Eye (tissue), 1 donor: ENCODE measurements around the gene GNAL.
"Not testable (repeated sequence)": the region's sequence is repeated elsewhere in the genome, so short reads cannot be mapped to it uniquely, and the experiment has no call there.

ENCODE experiments used
- DNase-seq: peaks from one replicate; pipeline ENCODE4 v3.0.0-alpha.2; 2015

Gene GNAL

GRCh38 chr18:11854554-11854953 is 165.5 kb downstream of the GNAL start:
- not testable (repeated sequence) for DNase-seq

- DNase-seq, result peak; percentile 42
These were observed 168.3 kb downstream of the GNAL start for GRCh38 chr18:11857177-11857887.

GRCh38 chr18:11859282-11859830 is 170.3 kb downstream of the GNAL start:
- no peak for DNase-seq

GRCh38 chr18:11859903-11860407 is 170.9 kb downstream of the GNAL start:
- no peak for DNase-seq

DNA sequence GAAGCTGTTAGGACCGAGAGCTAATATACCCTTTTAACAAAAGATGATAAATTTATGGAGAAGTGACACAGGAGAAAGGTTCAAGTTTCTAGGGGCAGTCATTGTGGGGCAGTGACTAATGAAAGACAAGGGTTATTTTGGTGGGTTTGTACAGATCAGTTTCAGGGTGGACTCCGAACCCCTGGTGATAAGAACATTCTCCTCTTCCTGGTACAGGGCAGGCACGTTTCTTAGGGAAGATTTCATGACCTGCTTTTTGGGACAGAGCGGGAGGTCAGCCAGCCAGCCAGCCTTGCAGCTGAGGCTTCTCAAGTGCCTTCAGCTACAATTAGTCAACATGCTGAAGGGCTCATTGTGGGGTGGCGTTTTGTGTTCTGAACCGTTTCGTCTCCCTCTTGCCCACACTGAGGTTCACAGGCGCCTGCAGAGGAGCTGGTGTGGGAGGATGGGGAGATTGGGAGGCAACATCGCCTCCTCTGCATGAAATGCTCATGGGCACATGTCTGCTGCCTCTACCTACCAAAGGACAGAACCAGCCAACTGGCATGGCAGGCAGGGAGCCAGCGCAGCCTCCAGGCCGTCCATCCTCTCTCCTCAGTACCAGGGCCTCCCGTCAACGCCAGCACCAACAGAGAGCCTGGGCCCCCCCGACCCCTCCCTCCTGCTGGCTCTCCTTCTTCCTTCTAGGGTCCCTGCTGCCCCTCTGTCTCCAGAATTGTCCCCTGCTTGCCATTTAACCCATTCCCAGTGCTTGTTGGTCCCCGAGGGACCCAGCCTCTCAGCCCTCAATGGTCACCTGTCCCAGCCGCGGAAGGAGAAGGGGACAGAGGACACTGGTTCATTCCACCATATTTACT is 171.8 kb downstream of the GNAL start:
- DNase-seq, result no peak

DNA sequence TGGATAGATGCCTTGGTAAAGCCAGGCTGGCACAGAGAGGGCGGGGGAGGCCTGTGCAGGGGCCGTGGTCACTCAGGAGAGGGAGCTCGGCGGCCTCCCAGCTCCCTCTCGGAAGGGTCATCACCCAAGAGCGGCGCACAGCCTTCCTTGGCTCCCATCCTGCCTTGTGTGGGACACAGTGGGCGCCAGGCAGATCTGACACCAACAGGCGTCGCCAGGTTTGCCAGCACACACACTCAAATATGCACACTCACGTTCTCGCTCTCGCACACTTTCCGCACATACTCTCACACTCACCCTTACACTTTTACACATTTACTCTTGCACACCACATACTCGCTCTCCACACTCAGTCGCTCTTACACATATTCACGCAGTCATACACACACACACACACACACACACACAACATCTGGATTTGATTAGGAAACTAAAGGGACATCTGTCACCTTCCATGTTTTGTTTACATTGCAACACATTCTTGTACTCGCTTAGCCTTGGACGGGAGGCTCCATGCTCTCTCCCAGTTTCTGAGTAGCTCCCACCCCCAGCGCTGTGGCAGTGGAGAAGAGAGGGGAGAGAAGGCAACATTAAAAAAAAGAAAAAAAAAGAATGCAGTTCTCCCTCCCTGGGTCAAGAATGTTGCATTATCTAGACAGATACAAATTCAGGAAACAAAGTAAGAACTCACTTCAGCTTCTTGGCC is 172.7 kb downstream of the GNAL start:
- peak; percentile 23 for DNase-seq

GRCh38 chr18:11862468-11863137 is 173.5 kb downstream of the GNAL start:
- DNase-seq, result no peak

DNA sequence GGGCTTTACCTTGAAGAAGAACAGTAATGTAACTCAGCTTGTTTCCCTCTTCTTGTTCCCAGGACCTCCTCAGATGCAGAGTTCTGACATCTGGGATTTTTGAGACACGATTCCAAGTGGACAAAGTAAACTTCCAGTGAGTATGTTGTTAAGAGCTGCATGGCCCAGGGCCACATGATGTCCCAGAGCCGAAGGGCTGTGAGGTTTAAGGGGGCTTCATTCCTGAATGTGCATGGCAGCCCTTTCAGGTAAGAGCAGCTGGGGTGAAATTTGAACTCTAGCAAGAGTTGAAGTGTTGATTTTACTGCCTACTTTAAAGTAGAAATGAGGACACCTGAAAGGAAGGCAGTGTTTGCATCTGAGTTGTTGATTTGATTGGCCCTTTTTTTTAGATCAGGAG is 175.4 kb downstream of the GNAL start:
- no peak for DNase-seq

- no peak for DNase-seq
These were observed 176.0 kb downstream of the GNAL start for GRCh38 chr18:11865071-11865470.

GRCh38 chr18:11866329-11866728 is 177.3 kb downstream of the GNAL start:
- no peak for DNase-seq

DNA sequence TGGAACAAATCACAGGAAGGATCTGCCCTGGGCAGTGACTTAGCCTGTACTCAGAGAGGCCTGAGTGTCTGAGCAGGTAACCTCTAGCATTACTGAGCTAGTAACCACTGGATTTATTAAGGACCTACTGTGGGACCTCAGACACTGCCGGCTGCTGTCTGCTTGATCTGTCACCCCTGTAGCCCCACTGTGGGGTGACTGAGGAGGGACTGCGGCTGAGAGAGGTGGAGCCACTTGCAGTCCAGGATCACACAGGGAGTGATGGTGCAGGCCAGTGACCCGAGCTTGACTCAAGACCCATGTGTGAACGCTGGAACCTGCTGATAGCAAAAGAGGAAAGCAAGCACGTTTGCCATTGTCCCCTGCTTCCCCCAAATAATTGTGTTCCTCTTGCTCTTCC is 177.7 kb downstream of the GNAL start:
- DNase-seq, result no peak

GRCh38 chr18:11868230-11868629 is 179.2 kb downstream of the GNAL start:
- DNase-seq, result no peak

- no peak for DNase-seq
These were observed 182.4 kb downstream of the GNAL start for GRCh38 chr18:11871501-11871900.

DNA sequence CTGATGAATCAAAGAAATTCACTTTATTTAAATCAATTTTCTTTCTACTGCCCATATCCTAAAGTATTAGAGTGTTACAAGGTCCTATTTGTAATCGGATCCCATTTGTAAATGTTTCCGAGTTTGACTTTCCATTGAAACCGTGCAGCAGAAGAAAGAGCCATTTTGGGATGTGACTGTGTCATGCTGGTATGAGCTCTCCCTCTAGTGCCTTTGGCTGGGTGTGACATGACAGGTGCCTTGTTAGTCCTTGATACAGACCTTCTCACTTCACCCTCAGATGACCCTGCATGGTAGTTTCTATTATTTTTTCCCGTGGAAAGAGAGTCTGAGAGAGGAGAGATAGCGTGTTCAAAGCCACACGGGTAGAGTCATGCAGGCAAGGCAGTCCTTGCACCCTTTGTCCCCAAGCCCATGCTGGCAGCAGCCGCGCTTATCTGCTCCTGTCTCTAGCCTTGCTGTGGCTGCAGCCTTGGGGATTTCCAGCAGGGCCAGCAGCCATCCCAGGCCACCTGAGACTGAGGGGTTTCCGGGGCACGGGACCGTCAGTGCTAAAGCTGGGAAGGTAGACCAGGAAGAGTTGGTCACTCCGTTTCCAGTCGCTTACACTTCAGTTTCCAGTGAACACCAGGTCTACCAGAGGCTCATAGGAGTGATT is 183.5 kb downstream of the GNAL start:
- peak; percentile 8 for DNase-seq

- DNase-seq, result no peak
These were observed 184.7 kb downstream of the GNAL start for GRCh38 chr18:11873670-11874340.

DNA sequence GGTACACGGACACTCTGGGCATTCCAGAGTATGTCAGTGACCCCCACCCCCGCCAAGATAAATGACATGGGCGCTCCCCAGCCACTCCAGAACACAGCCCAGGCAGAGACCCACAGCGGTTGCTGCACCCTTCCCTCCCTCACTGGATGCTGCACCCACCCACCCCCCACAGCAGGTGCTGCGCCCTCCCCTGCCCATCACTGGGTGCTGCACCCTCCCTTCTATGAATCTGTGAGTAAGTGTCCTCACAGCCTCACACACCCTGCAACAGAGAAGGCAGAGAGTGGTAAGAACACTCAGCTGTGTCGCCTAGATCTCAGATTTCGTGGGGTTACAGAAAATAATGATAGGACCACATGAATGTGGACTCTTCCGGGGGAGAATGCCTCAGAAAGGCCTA is 185.6 kb downstream of the GNAL start:
- DNase-seq, result no peak

DNA sequence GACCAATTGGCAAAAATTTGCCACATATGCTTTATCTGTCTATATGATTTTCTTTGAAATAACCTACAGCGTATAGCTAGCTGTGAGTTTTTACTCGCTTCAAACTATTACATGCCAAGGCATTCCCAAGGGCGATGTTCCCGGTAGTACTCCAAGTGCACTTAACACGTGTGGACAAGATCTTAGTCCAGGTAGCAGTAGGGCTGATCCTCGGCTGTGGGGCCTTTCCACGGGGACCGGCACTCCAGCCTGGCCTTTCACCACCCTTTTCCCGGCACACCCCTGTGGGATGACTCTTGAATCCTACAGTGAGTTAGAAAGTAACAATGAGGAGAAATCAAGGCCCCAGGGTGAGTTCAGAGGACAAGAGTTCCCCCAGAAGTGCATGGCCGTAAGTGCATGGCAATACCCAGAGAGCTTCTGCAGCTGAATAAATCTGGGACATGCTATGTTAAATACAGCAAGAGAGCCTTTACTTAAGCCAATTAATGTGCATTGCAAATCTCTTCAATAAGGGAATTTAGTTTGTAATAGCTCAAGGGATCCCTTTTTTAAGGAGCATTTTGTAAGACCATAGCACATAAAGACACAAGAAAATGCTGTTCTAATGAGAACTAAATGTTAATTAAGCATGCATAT is 188.6 kb downstream of the GNAL start:
- DNase-seq, result no peak

- DNase-seq, result no peak
These were observed 191.7 kb downstream of the GNAL start for GRCh38 chr18:11880586-11881304.

DNA sequence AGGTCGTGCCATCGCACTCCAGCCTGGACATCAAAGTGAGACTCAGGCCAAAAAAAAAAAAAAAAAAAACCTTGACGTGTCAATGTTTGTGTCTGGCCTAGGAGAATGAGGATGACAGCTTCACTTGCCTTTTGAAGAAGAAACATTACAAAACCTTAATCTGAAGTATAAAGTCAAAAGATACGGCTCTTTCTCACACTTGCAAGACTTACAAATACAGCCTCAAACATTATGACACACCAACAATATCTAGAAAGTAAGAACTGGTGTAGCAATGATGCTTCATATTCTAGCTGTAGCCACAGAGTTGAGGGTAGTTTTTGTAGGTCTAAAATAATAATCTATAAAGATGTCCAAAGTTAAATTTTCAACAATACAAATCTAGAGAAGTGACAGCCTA is 193.6 kb downstream of the GNAL start:
- DNase-seq, result no peak

DNA sequence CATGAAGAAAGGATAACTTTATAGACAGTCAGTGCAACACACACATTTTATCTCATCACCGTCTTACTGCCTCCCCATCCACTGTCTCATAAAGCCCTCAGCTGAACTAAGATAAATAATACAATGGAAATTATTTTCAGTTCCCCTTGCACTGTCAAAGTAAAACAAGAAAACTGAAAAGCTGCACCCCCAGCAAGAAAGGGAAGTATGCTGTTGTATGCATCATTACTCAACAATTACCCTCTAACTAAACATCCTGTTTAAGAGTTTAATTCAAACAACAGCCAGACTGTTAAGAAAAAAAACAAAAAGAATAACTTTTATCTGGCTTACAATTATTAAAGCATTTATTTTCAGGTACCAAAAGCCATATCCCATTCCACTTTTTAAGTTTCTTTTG is 194.1 kb downstream of the GNAL start:
- no peak for DNase-seq
